ENCODE data around the gene CYYR1.

Gene CYYR1

DNA sequence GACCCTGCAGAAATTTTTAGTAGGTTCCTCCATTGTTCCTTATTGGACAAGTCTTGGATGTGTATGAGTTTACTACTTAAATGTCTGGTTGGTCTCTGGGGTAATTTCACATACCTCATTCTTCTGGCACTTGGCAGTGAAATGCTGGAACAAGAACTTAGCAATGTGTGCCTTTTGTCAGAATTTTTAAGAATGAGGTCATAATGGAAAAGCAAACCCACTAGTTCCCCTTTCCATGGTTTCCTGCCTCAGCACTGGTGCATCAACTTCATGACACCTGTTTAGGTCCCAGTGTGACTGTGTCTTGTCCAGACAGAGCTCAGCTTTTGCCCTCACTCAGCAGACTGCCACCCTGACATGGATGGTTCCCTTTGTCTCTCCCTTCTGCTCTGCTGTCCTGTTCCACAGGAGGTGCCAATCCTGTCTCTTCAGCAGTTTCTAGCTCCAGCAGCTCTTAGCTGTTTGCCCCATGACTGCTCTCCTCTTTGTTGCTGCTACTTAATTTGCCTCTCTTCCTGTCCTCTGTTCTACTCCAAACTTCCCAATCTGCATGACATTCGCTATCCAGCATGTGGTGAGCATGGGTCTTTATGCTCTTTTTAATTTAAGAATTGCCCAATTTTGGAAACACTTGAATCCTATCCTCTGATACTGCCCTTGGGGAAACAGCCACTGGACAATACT is 135.6 kb downstream of the CYYR1 start:
- no peak for DNase-seq (ENCODE audit: low read depth in 3 of 3)

DNA sequence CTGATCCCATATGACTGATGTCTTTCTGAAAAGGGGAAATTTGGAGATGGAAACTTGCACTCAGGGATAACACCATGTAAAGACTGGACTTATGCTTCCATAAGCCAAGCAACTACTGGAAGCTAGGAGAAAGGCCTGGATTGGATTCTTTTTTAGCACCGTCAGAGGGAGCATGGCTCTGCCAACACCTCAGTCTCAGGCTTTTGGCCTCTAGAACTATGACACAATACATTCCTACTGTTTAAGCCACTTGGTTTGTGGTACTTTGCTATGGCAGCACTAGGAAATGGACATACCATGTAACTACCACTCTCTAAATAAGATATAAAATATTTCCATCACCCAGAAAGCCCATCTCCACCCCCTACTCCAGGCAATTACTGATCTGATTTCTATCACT is 139.7 kb downstream of the CYYR1 start:
- DNase-seq (ENCODE audit: low read depth in 3 of 3): no peak

DNA sequence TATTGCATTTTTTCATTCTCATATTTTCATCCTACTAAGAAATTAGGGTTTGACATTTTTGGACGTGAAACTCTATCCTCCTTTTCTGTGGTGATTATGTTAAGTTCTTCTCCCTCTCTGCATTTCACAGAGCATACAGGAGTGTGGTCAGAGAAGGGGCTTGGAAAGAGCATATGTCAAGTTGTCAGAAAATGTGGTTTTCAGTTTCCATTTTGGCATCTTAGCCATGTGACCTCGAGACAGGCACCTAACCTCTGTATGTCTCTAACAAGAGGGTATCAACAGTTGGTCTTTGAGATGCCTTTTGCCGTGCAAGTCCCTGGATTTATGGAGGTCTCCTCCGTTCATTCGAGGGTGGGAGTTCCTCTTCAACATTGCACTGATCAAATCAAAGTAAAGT is 140.7 kb downstream of the CYYR1 start:
- no peak for DNase-seq (ENCODE audit: low read depth in 3 of 3)

DNA sequence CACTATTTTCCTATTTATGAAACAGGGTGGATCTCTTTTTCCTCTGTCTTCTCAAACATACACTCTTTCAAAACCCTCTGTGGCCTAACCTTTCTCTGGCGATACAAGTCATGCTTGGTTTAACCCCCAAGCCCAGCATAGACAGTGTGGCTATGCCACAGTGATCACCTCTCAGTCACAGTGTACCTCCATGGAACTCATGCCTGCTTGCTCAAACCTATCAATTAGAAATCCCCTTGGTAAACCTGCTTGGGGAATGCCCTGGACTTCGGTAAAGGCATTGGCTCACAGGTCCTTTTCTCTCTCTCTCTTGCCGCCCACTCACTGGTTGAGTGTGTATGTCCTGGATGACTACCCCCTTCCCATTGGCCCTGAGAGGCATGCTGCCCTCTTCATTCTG is 147.5 kb downstream of the CYYR1 start:
- DNase-seq (ENCODE audit: low read depth in 3 of 3): no peak

DNA sequence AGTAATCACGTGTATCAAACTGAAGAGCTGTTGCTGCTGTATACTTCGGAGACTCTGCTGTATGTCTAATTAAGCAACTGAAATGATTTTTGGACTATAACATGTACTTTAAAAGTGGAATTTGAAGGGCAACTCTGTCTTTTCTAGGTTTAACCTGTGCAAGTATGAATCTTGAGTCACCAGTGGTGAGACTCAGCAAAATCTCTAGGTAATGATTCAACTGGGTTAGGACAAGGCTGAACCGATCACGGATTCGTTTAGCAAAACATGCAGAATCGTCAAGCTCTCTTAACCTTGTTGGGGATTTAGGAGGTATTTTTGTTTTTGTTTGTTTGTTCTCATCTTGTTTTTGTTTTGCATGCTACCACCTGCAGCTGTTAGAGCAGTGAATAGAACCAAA is 149.6 kb downstream of the CYYR1 start:
- no peak for DNase-seq (ENCODE audit: low read depth in 3 of 3)

DNA sequence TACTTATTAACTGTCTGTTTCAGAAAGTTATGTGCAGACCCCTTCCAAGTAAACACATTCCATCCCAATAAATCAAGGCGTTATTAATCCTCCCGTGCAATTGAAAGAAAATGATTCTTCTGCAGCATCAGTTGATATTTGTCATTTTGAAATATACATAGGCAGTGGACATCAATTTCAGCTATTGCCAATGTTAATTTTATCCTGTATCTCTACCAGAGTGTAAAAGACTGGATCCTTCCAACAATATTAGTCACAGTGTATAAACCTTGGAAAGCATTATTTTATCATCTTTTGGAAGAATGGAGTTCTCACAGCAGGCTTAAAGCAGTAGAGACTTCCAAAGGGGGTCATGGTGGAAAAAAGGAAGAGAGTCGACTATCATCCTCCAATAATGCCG is 150.4 kb downstream of the CYYR1 start:
- DNase-seq (ENCODE audit: low read depth in 3 of 3): no peak

DNA sequence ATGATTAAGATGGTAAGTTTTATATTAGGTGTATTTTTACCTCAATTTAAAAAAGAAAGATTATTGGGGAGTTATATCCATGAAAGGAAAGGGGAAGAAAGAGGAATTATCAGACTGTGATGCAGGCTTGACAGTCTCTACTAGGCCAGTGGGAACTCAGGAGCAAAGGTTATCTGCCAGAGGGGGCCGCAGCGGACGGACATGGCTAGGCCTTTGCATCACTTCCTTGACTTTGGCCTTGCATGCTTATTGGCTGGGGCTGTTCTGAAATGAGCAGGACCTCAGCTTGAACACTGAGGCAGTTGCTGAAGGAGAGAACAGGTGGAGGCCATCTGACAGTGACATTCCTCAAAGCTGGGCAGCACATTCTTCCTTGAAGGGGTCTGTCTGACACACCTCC is 150.9 kb downstream of the CYYR1 start:
- no peak for DNase-seq (ENCODE audit: low read depth in 3 of 3)

DNA sequence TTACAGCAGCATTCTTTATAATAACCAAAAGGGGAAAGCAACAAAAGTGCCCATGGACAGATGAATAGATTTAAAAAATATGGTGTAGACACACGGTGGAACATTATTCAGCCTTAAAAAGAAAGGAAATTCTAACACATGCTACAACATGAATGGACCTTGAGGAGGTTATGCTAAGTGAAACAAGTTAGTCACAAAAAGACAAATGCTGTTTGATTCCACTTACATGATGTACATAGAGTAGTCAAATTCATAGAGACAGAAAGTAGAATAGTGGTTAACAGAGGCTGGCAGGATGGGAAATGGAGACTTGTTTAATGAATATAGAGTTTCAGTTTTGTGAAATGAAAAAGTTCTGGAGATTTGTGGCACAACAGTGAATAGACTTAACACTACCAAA is 151.4 kb downstream of the CYYR1 start:
- no peak for DNase-seq (ENCODE audit: low read depth in 3 of 3)
